Smooth muscle cell (in vitro differentiated cells): ENCODE results near the gene CST2. TPM values are rescaled to one million over a fixed set of nuclear protein-coding genes. Genes with fewer than 3 reads are reported as not detected.

Experiments
- DNase-seq: peaks from one replicate; lab custom pipeline; 2025; ENCODE audit not compliant: unreplicated experiment; lab: John Stamatoyannopoulos, UW
- H2AFZ ChIP-seq: fragments of 200-600 bp; sonication (generic); 2 replicates; pipeline ENCODE4 v1.6.0; 2016; ENCODE audit warnings: antibody characterized with exemption, low read depth, mild to moderate bottlenecking
- H3F3A ChIP-seq: fragments of 200-600 bp; sonication (generic); 2 replicates; pipeline ENCODE4 v1.6.0; 2017; ENCODE audit warnings: antibody characterized with exemption, low read depth
- H3K27ac ChIP-seq: fragments of 200-600 bp; sonication (generic); 2 replicates; pipeline ENCODE4 v1.5.1; 2016; ENCODE audit warnings: low read depth, mild to moderate bottlenecking
- H3K27me3 ChIP-seq: fragments of 200-600 bp; sonication (generic); 2 replicates; pipeline ENCODE4 v1.6.1; 2016; ENCODE audit warnings: low read depth, mild to moderate bottlenecking
- H3K36me3 ChIP-seq: fragments of 200-600 bp; sonication (generic); 2 replicates; pipeline ENCODE4 v1.5.1; 2016; ENCODE audit warnings: low read depth
- H3K4me1 ChIP-seq: fragments of 200-600 bp; sonication (generic); 2 replicates; pipeline ENCODE4 v1.5.1; 2016; ENCODE audit warnings: low read depth
- H3K4me2 ChIP-seq: fragments of 200-600 bp; sonication (generic); 2 replicates; pipeline ENCODE4 v1.6.0; 2016; ENCODE audit warnings: mild to moderate bottlenecking
- H3K4me3 ChIP-seq: fragments of 200-600 bp; sonication (generic); 2 replicates; pipeline ENCODE4 v1.5.1; 2016; ENCODE audit warnings: mild to moderate bottlenecking
- H3K79me2 ChIP-seq: fragments of 200-600 bp; sonication (generic); 2 replicates; pipeline ENCODE4 v1.6.0; 2016; ENCODE audit warnings: low read depth, mild to moderate bottlenecking
- H3K9ac ChIP-seq: fragments of 200-600 bp; sonication (generic); 2 replicates; pipeline ENCODE4 v1.6.0; 2016; ENCODE audit warnings: low read depth
- H3K9me3 ChIP-seq: fragments of 200-600 bp; sonication (generic); replicated peaks from 2 replicates; pipeline ENCODE4 v1.5.1; 2016; ENCODE audit warnings: low read depth
- H4K20me1 ChIP-seq: fragments of 200-600 bp; sonication (generic); 2 replicates; pipeline ENCODE4 v1.6.0; 2016; ENCODE audit warnings: low read depth
- CTCF ChIP-seq: fragments of 200-600 bp; sonication (generic); IDR thresholded peaks from 2 replicates; pipeline ENCODE4 v1.5.1; 2017; ENCODE audit warnings: borderline replicate concordance, mild to moderate bottlenecking, antibody characterized with exemption; ENCODE audit not compliant: insufficient read depth, poor library complexity, severe bottlenecking
- WGBS: methylation state at CpG from one replicate; pipeline ENCODE4 v1.1.7; 2016; ENCODE audit warnings: low lambda C conversion rate; 5-methylcytosine and 5-hydroxymethylcytosine counted together
- polyA plus RNA-seq: library from polyadenylated mRNA; unstranded; fragments of >200 nt; fragmentation: Nextera tagmentation; extraction: Ambion mirVana; gene quantifications from 2 replicates; pipeline ENCODE4 v1.2.1, GENCODE V29; 2016
- total RNA-seq: library from RNA; depleted of rRNA; stranded (reverse); fragments of >200 nt; gene quantifications from 2 replicates; pipeline ENCODE4 v1.2.3, GENCODE V29; 2014

CST2 gene
- total and polyA plus RNA-seq, 2 experiments from 2014 or later, result 2.0 TPM; not detected in 1

- no peaks in the 10 kb centered on the region for H3K36me3 ChIP-seq
- no peak for DNase-seq
- WGBS, result 50% methylated on average over 3 of the region's 3 CpGs
Observed at GRCh38 chr20:23873370-23874015, 47.0 kb upstream of the CST2 start.

DNA sequence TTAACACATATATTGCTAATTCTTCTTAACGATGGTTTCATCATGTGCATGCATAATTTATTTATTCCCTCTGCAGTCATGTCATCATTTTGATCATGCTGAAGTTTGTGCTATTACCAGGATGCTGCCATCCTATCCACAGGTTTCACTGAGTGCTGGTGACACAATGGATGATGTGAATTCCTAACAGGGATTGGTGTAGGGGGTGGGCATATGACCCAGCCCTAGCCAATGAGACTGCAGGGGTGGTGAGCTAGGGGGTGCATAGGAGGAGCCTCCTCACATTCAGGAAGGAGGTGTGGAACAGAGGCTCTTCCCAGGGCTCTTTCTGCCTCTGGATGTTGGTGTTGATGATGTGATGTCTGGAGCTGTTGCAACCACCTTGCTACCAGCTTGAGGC is 45.5 kb upstream of the CST2 start:
- no peak overlapping the region for H3K4me3 ChIP-seq
- no peak overlapping the region for H3K27ac ChIP-seq
- no peaks in the 10 kb centered on the region for H3K9me3 ChIP-seq
- no peak for DNase-seq
- no peak overlapping the region for H3K4me2 ChIP-seq
- no peak overlapping the region for H3K9ac ChIP-seq
- H2AFZ ChIP-seq, result no peak overlapping the region
- TF ChIP-seq CTCF, result no peak
- no peaks in the 10 kb centered on the region for H3K4me1 ChIP-seq
- no peaks in the 10 kb centered on the region for H3K79me2 ChIP-seq
- H3F3A ChIP-seq, result peaks cover 4% of the 10 kb centered on the region
- H3K27me3 ChIP-seq, result peaks cover 13% of the 10 kb centered on the region
- WGBS, result 98% methylated on average over 1 of the region's 1 CpG
- no peaks in the 10 kb centered on the region for H3K36me3 ChIP-seq
- no peaks in the 10 kb centered on the region for H4K20me1 ChIP-seq

More at GRCh38 chr20:23873370-23874015, 47.0 kb upstream of the CST2 start:
- no peak overlapping the region for H3K4me3 ChIP-seq
- H4K20me1 ChIP-seq, result no peaks in the 10 kb centered on the region
- H3K79me2 ChIP-seq, result no peaks in the 10 kb centered on the region
- peaks cover 2% of the 10 kb centered on the region for H3K27me3 ChIP-seq
- H3K9me3 ChIP-seq, result no peaks in the 10 kb centered on the region
- peaks cover 4% of the 10 kb centered on the region for H3F3A ChIP-seq
- H2AFZ ChIP-seq, result no peak overlapping the region
- H3K4me2 ChIP-seq, result no peak overlapping the region
- no peak overlapping the region for H3K27ac ChIP-seq
- H3K4me1 ChIP-seq, result no peaks in the 10 kb centered on the region
- no peak for TF ChIP-seq CTCF
- no peak overlapping the region for H3K9ac ChIP-seq

GRCh38 chr20:23870461-23870860 is 43.9 kb upstream of the CST2 start:
- no peak overlapping the region for H3K4me2 ChIP-seq
- H4K20me1 ChIP-seq, result no peaks in the 10 kb centered on the region
- H3K27ac ChIP-seq, result no peak overlapping the region
- H3F3A ChIP-seq, result peaks cover 4% of the 10 kb centered on the region
- no peaks in the 10 kb centered on the region for H3K4me1 ChIP-seq
- H2AFZ ChIP-seq, result no peak overlapping the region
- TF ChIP-seq CTCF, result no peak
- H3K9me3 ChIP-seq, result no peaks in the 10 kb centered on the region
- peaks cover 15% of the 10 kb centered on the region for H3K27me3 ChIP-seq
- H3K9ac ChIP-seq, result no peak overlapping the region
- DNase-seq, result no peak
- WGBS, result 51% methylated on average over 4 of the region's 4 CpGs
- H3K36me3 ChIP-seq, result no peaks in the 10 kb centered on the region
- H3K4me3 ChIP-seq, result no peak overlapping the region
- no peaks in the 10 kb centered on the region for H3K79me2 ChIP-seq

- H3K79me2 ChIP-seq, result no peaks in the 10 kb centered on the region
- WGBS, result 86% methylated on average over 2 of the region's 2 CpGs
- H3K9me3 ChIP-seq, result no peaks in the 10 kb centered on the region
- H3K27ac ChIP-seq, result no peak overlapping the region
- peaks cover 15% of the 10 kb centered on the region for H3K27me3 ChIP-seq
- H3F3A ChIP-seq, result peaks cover 4% of the 10 kb centered on the region
- no peak overlapping the region for H3K4me2 ChIP-seq
- TF ChIP-seq CTCF, result no peak
- no peaks in the 10 kb centered on the region for H4K20me1 ChIP-seq
- no peak for DNase-seq
- no peaks in the 10 kb centered on the region for H3K36me3 ChIP-seq
- H3K4me3 ChIP-seq, result no peak overlapping the region
- no peaks in the 10 kb centered on the region for H3K4me1 ChIP-seq
- H2AFZ ChIP-seq, result no peak overlapping the region
- no peak overlapping the region for H3K9ac ChIP-seq
Observed at GRCh38 chr20:23869520-23869919, 43.0 kb upstream of the CST2 start.
